Stimulated activated CD4-positive, alpha-beta T cell treated with anti-CD3 and anti-CD28 coated beads, Interleukin-1b, Interleukin-23, amount 100 ng/mL, for 1 hour (primary cell): Measurements from ENCODE around the gene HTT-AS.

Experiments used
- DNase-seq, 2 donors: peaks; one replicate each; pipeline ENCODE4 v3.0.0-alpha.2; 2020; ENCODE audit warnings: low read depth in 2 of 2

HTT-AS gene

DNA sequence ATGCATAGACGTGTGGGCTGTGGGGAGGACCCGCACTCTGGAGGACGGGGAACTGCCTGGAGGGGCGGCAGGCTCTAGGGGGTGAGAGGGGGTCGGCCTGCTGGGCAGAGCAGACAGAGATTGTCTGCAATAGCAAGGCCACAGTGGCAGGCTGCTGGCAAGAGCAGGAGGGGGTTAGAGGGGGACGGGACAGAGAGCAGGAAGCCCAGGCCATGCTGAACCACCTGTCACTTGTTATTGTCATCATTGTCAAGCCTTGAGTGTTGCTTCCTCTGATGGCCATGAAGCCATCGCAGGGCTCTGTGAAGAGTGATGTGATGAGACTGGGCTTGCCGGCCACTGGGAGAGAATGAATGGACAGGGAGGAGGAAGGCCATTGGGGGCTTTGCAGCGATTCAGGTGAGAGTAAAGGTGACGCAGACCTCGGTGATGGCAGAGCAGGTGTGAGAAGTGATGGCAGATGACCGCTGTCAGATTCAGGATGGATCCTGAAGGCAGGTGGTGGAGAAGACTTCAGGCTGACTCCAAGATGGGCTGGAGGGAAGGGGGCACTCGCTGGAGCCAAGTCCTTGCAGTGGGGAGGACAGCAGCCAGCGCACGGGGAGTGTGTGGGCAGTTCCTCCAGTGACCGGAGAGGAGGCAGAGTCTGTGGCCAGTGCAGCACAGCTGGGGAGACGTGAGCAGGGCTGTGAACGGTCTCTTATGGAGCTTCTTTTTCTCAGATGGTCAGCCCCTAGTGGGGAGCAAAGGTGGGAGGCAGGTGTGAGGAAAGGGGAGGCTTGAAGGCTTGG lies 43.6 kb downstream of the HTT-AS start:
- DNase-seq, result no peak

DNA sequence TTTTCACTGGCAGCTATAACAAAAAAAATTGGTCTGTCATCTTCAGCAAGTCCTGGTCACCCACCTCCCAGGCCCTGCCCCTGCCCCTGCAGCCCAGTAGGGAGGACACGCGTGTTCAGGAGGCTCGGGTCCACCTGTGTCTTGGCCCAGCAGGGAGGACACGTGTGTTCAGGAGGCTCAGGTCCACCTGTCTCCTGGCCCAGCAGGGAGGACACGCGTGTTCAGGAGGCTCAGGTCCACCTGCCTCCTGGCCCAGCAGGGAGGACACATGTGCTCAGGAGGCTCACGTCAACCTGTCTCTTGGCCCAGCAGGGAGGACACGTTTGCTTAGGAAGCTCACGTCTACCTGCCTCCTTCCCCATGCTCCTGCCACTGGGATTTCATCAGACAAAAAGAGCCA lies 44.9 kb downstream of the HTT-AS start:
- DNase-seq, result no peak

DNA sequence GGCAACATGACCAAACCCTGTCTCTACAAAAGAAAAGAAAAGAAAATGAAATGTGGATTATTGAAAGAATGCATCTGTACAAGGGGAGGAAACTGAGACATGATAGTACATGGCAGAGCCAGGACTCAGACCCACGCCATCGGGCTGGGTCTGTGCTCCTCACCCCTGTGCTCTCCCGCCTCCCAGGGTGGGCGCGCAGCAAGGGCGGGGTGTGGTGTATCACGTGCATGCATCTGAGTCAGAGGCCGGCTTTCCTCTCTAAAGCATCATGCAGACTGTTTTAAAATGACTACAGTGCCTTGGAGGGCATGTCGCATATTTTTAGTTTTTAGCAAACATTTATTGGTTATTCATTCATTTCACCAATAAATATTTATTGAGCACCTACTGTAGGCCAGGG lies 47.8 kb downstream of the HTT-AS start:
- no peak for DNase-seq

DNA sequence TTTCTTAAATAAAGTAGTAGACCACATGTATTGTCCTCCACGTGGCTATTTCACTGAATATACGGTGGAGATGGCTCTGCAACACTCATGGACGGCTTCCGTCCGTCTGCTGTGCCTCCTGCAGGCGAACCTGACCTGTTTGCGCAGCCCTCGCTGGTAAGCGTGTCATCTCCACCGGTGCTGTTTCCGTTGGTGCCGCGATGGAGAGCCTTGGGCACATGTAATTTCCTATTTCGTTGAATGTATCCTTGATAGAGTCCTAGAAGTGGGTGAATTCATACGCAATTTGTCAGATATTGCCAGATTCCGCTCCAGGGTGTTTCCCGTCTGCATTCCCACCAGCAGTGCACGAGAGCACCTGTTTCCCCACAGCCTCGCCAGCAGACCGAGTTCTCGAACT lies 48.5 kb downstream of the HTT-AS start:
- no peak for DNase-seq

DNA sequence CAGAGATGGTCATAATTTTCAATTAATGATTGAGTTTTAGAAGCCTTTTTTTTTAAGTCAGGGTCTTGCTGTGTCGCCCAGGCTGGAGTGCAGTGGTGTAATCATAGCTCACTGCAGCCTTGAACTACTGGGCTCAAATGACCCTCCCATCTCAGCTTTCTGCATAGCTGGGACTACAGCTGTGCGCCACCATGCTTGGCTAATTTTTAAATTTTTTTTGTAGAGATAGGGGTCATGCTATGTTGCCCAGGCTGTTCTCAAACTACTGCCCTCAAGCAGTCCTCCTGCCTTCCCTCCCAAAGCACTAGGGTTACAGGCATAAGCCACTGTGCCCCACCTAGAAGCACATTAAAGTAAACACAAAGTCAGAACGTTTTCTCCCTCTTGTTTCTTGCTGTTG lies 51.7 kb downstream of the HTT-AS start:
- DNase-seq, result no peak

DNA sequence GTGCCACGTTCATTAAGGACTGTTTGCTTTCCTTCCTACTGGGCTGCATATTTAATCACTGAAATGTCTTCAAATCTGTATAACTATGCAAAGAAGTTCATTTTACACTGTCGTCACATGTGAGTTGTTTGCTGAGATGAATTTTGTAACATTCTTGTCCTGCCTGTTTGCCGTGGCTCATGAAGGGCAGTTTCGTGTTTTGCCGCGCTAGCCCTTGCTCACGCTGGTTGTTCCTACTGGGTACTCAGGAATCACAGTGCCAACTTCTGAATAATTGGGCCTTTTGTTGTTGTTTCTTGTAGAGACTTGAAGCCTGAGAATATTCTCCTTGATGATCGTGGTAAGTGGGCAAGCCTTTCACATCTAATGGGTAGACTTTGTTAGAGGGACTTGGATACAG lies 52.2 kb downstream of the HTT-AS start:
- no peak for DNase-seq

DNA sequence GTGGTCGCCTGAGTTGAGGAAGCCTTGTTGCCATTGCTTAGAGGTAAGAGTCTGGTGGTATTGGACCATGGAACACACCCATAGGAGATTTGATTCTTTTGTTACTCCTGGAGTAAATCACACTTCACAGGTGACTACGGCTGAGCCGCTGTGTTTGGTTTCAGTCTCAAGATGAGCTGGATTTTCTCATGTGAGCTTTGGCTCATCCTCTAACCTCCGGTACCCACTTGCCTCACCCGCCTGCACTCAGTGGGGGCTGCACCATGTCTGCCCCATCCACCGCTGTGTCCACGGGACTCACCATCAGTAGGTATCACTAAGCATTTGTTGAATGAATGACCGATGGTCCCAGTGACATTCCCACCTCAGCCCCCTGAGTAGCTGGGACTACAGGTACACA lies 52.7 kb downstream of the HTT-AS start:
- no peak for DNase-seq

DNA sequence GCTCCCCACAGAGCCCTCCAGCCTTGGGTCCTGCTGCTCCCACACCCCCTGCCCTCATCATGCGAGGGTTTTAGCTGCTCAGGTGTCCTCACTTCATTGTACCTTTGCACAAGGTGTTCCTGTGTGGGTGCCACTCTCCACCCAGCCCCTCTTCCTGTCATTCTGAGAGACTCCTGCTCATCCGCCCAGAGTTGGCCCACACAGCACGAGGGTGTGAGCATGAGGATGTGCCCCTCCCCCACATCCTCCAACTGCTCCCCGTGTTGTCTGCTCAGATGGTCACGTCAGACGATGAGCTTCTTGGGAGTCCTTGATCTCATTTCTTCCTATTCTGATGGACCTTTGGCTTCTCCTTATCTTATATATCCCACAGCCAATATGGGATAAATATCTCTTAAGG lies 53.2 kb downstream of the HTT-AS start:
- DNase-seq, result no peak

DNA sequence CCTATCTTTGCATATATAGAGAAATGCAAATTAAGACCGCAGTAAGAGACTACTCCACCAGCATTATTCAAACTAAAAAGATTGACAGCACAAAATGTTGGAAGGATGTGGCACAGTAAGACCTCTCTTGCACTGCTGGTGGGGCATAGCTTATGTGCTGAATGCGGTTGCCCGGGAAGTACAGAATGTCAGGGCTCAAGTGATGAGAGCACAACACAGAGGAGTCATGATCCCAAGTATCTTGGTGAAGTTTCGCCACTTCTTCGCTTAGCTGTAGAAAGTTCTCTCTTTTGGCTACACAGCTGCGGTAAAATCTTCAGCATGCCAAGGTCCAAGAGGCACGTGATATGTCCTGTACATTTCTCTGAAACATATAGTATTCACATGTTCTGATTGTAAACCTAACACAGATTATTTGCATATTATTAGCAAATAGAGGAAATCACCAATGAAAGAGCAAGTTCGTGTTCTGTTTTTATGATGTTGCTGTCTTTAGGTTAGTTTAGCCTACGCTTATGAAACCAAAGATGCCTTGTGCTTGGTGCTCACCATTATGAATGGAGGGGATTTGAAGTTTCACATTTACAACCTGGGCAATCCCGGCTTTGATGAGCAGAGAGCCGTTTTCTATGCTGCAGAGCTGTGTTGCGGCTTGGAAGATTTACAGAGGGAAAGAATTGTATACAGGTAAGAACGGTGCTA lies 55.0 kb downstream of the HTT-AS start:
- DNase-seq, result no peak

DNA sequence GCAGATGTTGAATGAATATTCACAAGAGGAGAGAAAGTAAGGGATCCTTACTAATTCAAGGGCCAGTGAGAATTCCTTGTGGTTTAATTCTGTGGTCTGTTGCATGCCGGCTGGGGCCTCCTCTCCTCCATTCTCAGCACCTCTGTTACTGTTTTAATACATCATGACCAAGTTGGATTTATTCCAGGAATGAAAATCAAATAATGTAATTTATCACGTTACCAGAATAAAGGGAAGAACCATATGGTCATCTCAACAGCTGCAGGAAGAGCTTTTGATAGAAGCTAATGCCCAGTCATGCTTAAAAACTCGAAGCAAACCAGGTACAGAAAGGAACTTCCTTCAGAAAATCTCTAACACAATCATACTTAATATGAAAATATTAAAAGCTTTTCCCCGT lies 56.8 kb downstream of the HTT-AS start:
- no peak for DNase-seq

DNA sequence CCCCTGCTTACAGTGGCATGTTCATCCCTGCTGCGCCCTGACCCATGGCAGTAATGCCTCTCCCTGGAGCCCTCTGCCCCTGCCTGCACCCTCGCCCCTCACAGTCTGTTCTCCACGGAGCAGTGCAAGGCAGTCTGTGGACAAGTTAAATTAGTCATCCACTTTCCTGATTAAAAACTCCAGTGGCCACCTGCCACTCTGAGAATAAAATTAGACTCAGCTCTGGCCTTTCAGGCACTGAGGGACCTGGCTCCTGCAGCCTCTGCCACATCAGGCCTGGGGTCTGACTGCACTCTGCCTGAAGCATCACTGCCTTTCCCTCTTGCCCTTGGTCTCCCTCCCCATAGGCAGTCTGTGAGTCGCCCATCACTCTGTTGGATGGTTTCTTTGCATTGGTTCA lies 57.4 kb downstream of the HTT-AS start:
- no peak for DNase-seq

DNA sequence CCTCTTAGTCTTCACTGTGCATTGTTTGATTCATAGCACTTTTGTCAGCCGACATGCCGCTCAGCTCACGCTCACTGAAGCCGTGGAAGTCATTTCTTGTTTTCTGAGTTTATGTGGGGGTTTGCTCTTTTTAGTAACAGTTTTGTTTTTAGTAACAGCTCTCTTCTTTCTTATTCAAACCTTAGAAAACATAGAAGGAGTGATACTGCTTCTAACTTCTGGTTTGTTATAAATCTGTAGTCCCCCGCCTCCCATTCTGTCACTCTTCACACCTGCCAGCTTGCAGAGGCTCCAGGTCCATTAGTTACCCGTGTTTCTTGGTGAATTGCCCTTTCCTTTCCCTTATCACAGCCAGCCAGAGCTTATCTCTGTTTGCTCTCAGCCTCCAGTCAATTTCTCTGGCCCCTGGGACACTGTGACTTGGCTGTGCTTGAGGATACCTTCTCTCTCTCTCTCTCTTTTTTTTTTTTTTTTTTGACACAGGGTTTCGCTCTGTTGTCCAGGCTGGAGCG lies 60.4 kb downstream of the HTT-AS start:
- DNase-seq, result no peak
